Subcutaneous abdominal adipose tissue (tissue), 5 donors: ENCODE measurements around the gene SUN5.

ENCODE experiments used
- H3K27ac ChIP-seq: one replicate; pipeline ENCODE4 v1.7.0; 2013; ENCODE audit warnings: low read depth, mild to moderate bottlenecking, inconsistent platforms, low read length, moderate library complexity
- H3K27me3 ChIP-seq, 5 donors: one replicate each; pipeline ENCODE4 v1.7.0; 2013; ENCODE audit warnings: low read length in 5 of 5, inconsistent platforms in 1 of 5; ENCODE audit not compliant: control insufficient read depth in 5 of 5, insufficient read depth in 4 of 5
- H3K36me3 ChIP-seq, 5 donors: one replicate each; pipeline ENCODE4 v1.7.0; 2013; ENCODE audit warnings: low read length in 5 of 5; ENCODE audit not compliant: control insufficient read depth in 5 of 5, insufficient read depth in 5 of 5
- H3K4me1 ChIP-seq, 5 donors: one replicate each; pipeline ENCODE4 v1.7.0; 2013; ENCODE audit warnings: low read length in 5 of 5, mild to moderate bottlenecking in 3 of 5, moderate library complexity in 1 of 5; ENCODE audit not compliant: control insufficient read depth in 5 of 5, insufficient read depth in 5 of 5
- H3K4me3 ChIP-seq, 5 donors: one replicate each; pipeline ENCODE4 v1.7.0; 2013; ENCODE audit warnings: low read length in 5 of 5, low read depth in 1 of 5
- H3K9ac ChIP-seq, 5 donors: one replicate each; pipeline ENCODE4 v1.7.0; 2013; ENCODE audit warnings: low read length in 5 of 5, mild to moderate bottlenecking in 4 of 5, moderate library complexity in 3 of 5
- H3K9me3 ChIP-seq, 5 donors: one replicate each; pipeline ENCODE4 v1.7.0; 2013; ENCODE audit warnings: low read length in 5 of 5; ENCODE audit not compliant: control insufficient read depth in 5 of 5
- donor health status: healthy.
- donor health status: healthy.
- donor health status: healthy.
- donor health status: healthy.
- donor health status: healthy.

The SUN5 gene

GRCh38 chr20:33037456-33037855 is 33.2 kb upstream of the SUN5 start:
- no peaks in the 10 kb centered on the region for H3K4me1 ChIP-seq

GRCh38 chr20:33034901-33035492 is 30.8 kb upstream of the SUN5 start:
- Histone ChIP-seq H3K27ac (no peak overlapping the region), H3K36me3 (no peaks in the 10 kb centered on the region), H3K27me3 (peaks cover 0 to 12% (median 2%) of the 10 kb centered on the region in 5 donors), H3K4me1 (no peaks in the 10 kb centered on the region), H3K9me3 (peaks cover 0 to 9% (median 5%) of the 10 kb centered on the region in 5 donors), H3K9ac (no peak overlapping the region), H3K4me3 (no peak overlapping the region)

More at GRCh38 chr20:33037456-33037855, 33.2 kb upstream of the SUN5 start:
- H3K9ac ChIP-seq: no peak overlapping the region
- peaks cover 0 to 9% (median 5%) of the 10 kb centered on the region in 5 donors for H3K9me3 ChIP-seq
- peaks cover 0 to 8% (median 0%) of the 10 kb centered on the region in 5 donors for H3K27me3 ChIP-seq
- no peak overlapping the region for H3K4me3 ChIP-seq
- H3K36me3 ChIP-seq: no peaks in the 10 kb centered on the region
- H3K27ac ChIP-seq: no peak overlapping the region

GRCh38 chr20:33034115-33034514 is 29.9 kb upstream of the SUN5 start:
- Histone ChIP-seq H3K9ac (no peak overlapping the region), H3K4me1 (no peaks in the 10 kb centered on the region), H3K36me3 (no peaks in the 10 kb centered on the region), H3K27ac (no peak overlapping the region), H3K27me3 (peaks cover 0 to 12% (median 2%) of the 10 kb centered on the region in 5 donors), H3K4me3 (no peak overlapping the region), H3K9me3 (peaks cover 0 to 9% (median 5%) of the 10 kb centered on the region in 5 donors)

DNA sequence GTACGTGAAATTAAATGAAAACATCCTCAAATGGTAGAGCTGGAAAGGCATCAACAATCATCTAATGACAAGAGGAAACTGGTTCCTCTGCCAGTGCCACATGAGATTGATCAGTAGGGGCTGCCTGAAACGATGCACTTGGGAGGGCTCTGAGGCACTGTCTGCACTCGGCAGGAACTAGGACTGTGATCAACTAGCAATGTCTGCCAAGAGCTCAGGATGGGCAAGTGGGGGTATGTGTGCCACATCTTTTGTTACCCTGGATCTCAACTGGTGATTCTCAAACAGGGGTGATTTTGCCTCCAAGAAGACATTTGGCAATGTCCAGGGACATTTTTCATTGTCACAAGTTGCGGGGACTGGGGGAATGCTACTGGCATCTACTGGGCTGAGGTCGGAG is 29.1 kb upstream of the SUN5 start:
- no peak overlapping the region for H3K4me3 ChIP-seq
- peaks cover 0 to 15% (median 2%) of the 10 kb centered on the region in 5 donors for H3K27me3 ChIP-seq
- no peaks in the 10 kb centered on the region for H3K36me3 ChIP-seq
- H3K4me1 ChIP-seq: no peaks in the 10 kb centered on the region
- H3K27ac ChIP-seq: no peak overlapping the region
- H3K9ac ChIP-seq: no peak overlapping the region
- H3K9me3 ChIP-seq: peaks cover 0 to 9% (median 5%) of the 10 kb centered on the region in 5 donors

GRCh38 chr20:33032555-33032954 is 28.3 kb upstream of the SUN5 start:
- Histone ChIP-seq H3K4me3 (no peak overlapping the region), H3K27ac (no peak overlapping the region), H3K4me1 (no peaks in the 10 kb centered on the region), H3K27me3 (peaks cover 0 to 20% (median 5%) of the 10 kb centered on the region in 5 donors), H3K9me3 (peaks cover 0 to 8% (median 5%) of the 10 kb centered on the region in 5 donors), H3K9ac (no peak overlapping the region), H3K36me3 (no peaks in the 10 kb centered on the region)

- Histone ChIP-seq H3K9me3 (peaks cover 0 to 8% (median 5%) of the 10 kb centered on the region in 5 donors), H3K9ac (no peak within 1 kb of the TSS), H3K27me3 (peaks cover 0 to 25% (median 11%) of the 10 kb centered on the region in 5 donors), H3K4me3 (no peak within 1 kb of the TSS), H3K27ac (no peak within 1 kb of the TSS), H3K36me3 (no peaks in the 10 kb centered on the region), H3K4me1 (no peaks in the 10 kb centered on the region)
Observed at GRCh38 chr20:33031531-33031930, 27.3 kb upstream of the SUN5 start, which contains the start of gene BPIFB6. BPIFB6 (plus strand) TSS chr20:33031648; CDS start chr20:33031648, 0 bp downstream.

DNA sequence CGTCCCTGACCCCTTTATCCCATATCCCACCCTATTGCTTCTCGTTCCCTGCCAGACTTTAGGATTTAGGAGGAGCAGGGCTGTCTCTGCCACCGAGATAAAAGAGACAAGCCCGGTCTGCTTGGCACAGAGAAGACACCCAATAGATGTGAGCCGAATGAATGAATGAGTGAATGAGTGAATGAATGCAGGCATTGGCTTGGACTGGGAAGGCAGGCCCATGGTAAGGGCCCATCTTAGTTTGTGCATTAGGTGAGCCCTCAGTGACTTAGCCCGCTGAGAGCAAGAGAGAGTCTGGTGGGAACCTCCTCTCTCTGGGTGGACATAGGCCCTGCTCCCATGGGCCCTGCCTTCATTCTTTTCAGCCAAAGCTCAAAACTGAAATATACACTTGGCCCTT is 26.3 kb upstream of the SUN5 start:
- no peak overlapping the region for H3K9ac ChIP-seq
- H3K27ac ChIP-seq: no peak overlapping the region
- no peaks in the 10 kb centered on the region for H3K4me1 ChIP-seq
- peaks cover 0 to 23% (median 11%) of the 10 kb centered on the region in 5 donors for H3K27me3 ChIP-seq
- peaks cover 0 to 8% (median 5%) of the 10 kb centered on the region in 5 donors for H3K9me3 ChIP-seq
- no peak overlapping the region for H3K4me3 ChIP-seq
- H3K36me3 ChIP-seq: no peaks in the 10 kb centered on the region

GRCh38 chr20:33030076-33030475 is 25.8 kb upstream of the SUN5 start:
- no peaks in the 10 kb centered on the region for H3K4me1 ChIP-seq
- H3K9me3 ChIP-seq: peaks cover 0 to 11% (median 5%) of the 10 kb centered on the region in 5 donors
- H3K36me3 ChIP-seq: no peaks in the 10 kb centered on the region
- no peak overlapping the region for H3K27ac ChIP-seq
- H3K27me3 ChIP-seq: peaks cover 0 to 21% (median 11%) of the 10 kb centered on the region in 5 donors
- no peak overlapping the region for H3K9ac ChIP-seq
- H3K4me3 ChIP-seq: no peak overlapping the region

DNA sequence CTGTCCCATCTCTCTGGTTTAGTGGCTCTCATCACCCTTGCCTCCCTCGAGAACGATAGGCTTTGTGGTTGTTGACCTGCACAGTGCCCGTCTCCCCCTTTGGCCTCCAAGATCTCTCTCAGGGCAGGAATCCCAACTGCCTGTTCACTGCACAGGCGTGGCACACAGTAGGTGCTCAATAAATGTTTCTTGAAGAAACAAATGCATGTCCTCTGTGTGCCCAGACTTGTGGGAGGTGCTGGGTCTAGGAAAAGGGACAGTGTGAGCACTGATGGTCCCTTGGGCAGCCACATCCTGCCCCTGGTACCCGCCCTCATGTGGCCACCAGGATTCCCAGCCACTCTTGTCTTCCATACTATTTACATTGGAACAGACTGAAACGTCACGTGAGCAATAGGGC is 24.6 kb upstream of the SUN5 start:
- Histone ChIP-seq H3K27ac (no peak overlapping the region), H3K4me3 (no peak overlapping the region), H3K9me3 (peaks cover 0 to 11% (median 5%) of the 10 kb centered on the region in 5 donors), H3K36me3 (no peaks in the 10 kb centered on the region), H3K9ac (no peak overlapping the region), H3K4me1 (no peaks in the 10 kb centered on the region), H3K27me3 (peaks cover 0 to 20% (median 11%) of the 10 kb centered on the region in 5 donors)

DNA sequence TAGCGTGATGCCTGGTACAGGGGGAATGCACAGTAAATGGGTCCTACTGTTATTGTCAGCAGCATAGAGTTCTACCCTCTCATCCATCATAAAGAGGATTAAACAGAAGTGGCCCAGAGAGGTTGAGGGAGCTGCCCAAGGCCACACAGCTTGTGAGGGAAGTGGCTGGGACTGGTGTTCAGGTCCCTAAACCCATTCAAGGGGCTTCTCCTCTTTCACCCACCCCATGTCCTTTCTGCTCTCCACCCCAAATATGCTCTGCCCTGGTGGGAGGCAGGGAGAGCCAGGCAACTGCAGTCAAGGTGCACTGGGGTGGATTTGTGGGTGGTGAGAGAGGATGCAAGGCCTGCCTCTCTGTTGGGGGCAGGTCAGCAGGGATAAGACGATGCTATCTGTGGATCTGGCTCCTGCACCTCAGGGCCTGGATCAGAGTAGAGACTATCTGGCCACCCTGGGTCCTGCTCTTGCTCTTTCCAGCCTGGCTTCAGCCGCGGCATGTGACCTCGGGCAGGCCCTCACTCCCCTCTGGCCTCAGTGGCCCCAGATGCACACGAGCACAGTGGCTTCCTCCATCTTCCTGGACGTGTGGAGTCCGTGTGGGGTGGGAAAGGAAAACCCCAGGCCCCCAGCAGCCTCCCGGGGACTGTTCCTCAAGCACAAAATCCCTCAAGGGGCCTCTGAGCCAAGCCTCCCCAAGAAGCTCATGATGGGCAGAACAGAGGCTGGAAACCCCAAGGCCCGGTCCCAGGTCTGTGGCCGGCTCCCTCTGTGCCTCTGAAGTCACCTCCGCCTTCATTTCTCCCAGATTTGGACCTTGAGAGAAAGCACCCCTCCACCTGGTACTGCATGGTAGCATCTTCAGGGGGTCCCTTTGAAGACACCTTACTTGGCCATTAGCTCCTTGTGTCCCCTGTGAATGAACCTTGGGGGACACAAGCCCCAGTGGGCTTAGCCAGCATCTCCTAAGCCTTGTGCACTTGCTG is 23.8 kb upstream of the SUN5 start:
- Histone ChIP-seq H3K36me3 (no peaks in the 10 kb centered on the region), H3K4me1 (no peaks in the 10 kb centered on the region), H3K9ac (no peak overlapping the region), H3K9me3 (peaks cover 0 to 6% (median 2%) of the 10 kb centered on the region in 5 donors), H3K27ac (no peak overlapping the region), H3K27me3 (peaks cover 0 to 20% (median 11%) of the 10 kb centered on the region in 5 donors), H3K4me3 (no peak overlapping the region)
